H1 (cell line): Measurements from ENCODE around the gene PPP1R3E. TPM values are rescaled to one million over a fixed set of nuclear protein-coding genes. Genes with fewer than 3 reads are reported as not detected.

Experiments
- CTCF ChIA-PET: fragments of 300-600 bp; sonication (Branson Sonifier 250); formaldehyde crosslinking; loops from one replicate; lab custom pipeline; 2021; ENCODE audit not compliant: partially characterized antibody; lab: Charles Lee
- POLR2A ChIA-PET: fragments of 300-600 bp; sonication (Branson Sonifier 250); formaldehyde crosslinking; loops from one replicate; lab custom pipeline; 2021; ENCODE audit warnings: inconsistent platforms; ENCODE audit not compliant: partially characterized antibody; lab: Charles Lee
- DNase-seq, 2 experiments: peaks; one replicate each; pipeline versions ENCODE4 v3.0.0 to v3.0.0-alpha.2; 2010 to 2022; ENCODE audit warnings: low spot score in 2 of 2, low read depth in 1 of 2, mixed read lengths in 1 of 2
- FAIRE-seq: peaks from 2 replicates; lab custom pipeline; 2011; peaks lifted over from hg19 to GRCh38; lab: Jason Lieb, UNC
- H2AFZ ChIP-seq: 2 replicates; pipeline ENCODE4 v1.8.1; 2012; ENCODE audit warnings: low read length, inconsistent platforms
- H2AK5ac ChIP-seq: 2 replicates; pipeline ENCODE4 v1.6.1; 2013; ENCODE audit warnings: low read depth, low read length
- H2BK120ac ChIP-seq: replicated peaks from 2 replicates; pipeline ENCODE3; 2013; ENCODE audit warnings: low read depth, low read length, inconsistent platforms
- H2BK12ac ChIP-seq: 2 replicates; pipeline ENCODE4 v1.6.1; 2013; ENCODE audit warnings: low read depth, low read length
- H2BK15ac ChIP-seq: 2 replicates; pipeline ENCODE4 v1.6.1; 2013; ENCODE audit warnings: low read length
- H2BK20ac ChIP-seq: 2 replicates; pipeline ENCODE4 v1.6.1; 2013; ENCODE audit warnings: low read length
- H2BK5ac ChIP-seq: 2 replicates; pipeline ENCODE4 v1.6.1; 2013; ENCODE audit warnings: low read depth, low read length
- H3K14ac ChIP-seq: 2 replicates; pipeline ENCODE4 v1.6.1; 2013; ENCODE audit warnings: inconsistent platforms; ENCODE audit not compliant: insufficient read length
- H3K18ac ChIP-seq: 2 replicates; pipeline ENCODE4 v1.6.1; 2013; ENCODE audit warnings: low read length; ENCODE audit errors: extremely low read depth
- H3K23ac ChIP-seq: 2 replicates; pipeline ENCODE4 v1.6.1; 2013; ENCODE audit warnings: inconsistent platforms; ENCODE audit not compliant: insufficient read length
- H3K23me2 ChIP-seq: 2 replicates; pipeline ENCODE4 v1.6.1; 2013; ENCODE audit warnings: low read depth, low read length
- H3K27ac ChIP-seq: 2 replicates; pipeline ENCODE4 v1.6.1; 2011; ENCODE audit warnings: low read depth, low read length, inconsistent platforms
- H3K27me3 ChIP-seq, 4 experiments: replicated peaks in 1 of 4; 1 replicate in 1 of 4; 2 replicates in 3 of 4; pipeline versions ENCODE4 v1.6.1 to v1.8.1; 2011 to 2013; ENCODE audit warnings: low read length in 3 of 4, mild to moderate bottlenecking in 3 of 4, inconsistent platforms in 2 of 4, mixed read lengths in 2 of 4, moderate library complexity in 1 of 4; ENCODE audit not compliant: control insufficient read depth in 3 of 4, insufficient read depth in 3 of 4; ENCODE audit errors: extremely low read depth in 1 of 4
- H3K36me3 ChIP-seq, 4 experiments: 2 replicates each; pipeline versions ENCODE4 v1.6.1 to v1.8.1; 2011 to 2013; ENCODE audit warnings: mild to moderate bottlenecking in 4 of 4, low read length in 3 of 4, moderate library complexity in 2 of 4, control low read depth in 1 of 4, inconsistent platforms in 1 of 4; ENCODE audit not compliant: insufficient read depth in 4 of 4, control insufficient read depth in 2 of 4
- H3K4ac ChIP-seq: replicated peaks from 2 replicates; pipeline ENCODE3; 2013; ENCODE audit warnings: low read length, low read depth, mixed read lengths, inconsistent platforms; ENCODE audit not compliant: insufficient read length
- H3K4me1 ChIP-seq, 4 experiments: replicated peaks in 1 of 4; 1 replicate in 1 of 4; 2 replicates in 3 of 4; pipeline versions ENCODE4 v1.6.1 to v1.8.1; 2011 to 2013; ENCODE audit warnings: low read length in 3 of 4, inconsistent platforms in 2 of 4, mixed read lengths in 1 of 4; ENCODE audit not compliant: insufficient read depth in 4 of 4, control insufficient read depth in 3 of 4
- H3K4me2 ChIP-seq, 2 experiments: 2 replicates each; pipeline versions ENCODE4 v1.6.1 to v1.8.1; 2011 to 2013; ENCODE audit warnings: low read depth in 2 of 2, low read length in 2 of 2, control low read depth in 1 of 2, inconsistent platforms in 1 of 2, mild to moderate bottlenecking in 1 of 2; ENCODE audit not compliant: insufficient read depth in 1 of 2
- H3K4me3 ChIP-seq, 4 experiments: fragments of 200-600, 300-600 bp in 1 of 4; sonication (generic), shearing (Covaris generic), sonication (Bioruptor Twin) in 1 of 4; 2 replicates each; pipeline versions ENCODE4 v1.5.1 to v1.8.1; 2011 to 2016; ENCODE audit warnings: low read length in 4 of 4, low read depth in 3 of 4, control low read depth in 2 of 4, inconsistent platforms in 2 of 4, mild to moderate bottlenecking in 2 of 4, mixed read lengths in 1 of 4, moderate library complexity in 1 of 4; ENCODE audit not compliant: insufficient read depth in 2 of 4; ENCODE audit errors: extremely low read depth in 1 of 4
- H3K56ac ChIP-seq: replicated peaks from 2 replicates; pipeline ENCODE3; 2013; ENCODE audit warnings: low read depth, mild to moderate bottlenecking, mixed read lengths, low read length, inconsistent platforms; ENCODE audit not compliant: insufficient read length
- H3K79me1 ChIP-seq: 2 replicates; pipeline ENCODE4 v1.6.1; 2013; ENCODE audit warnings: low read depth, low read length, control low read depth
- H3K79me2 ChIP-seq, 2 experiments: 2 replicates each; pipeline versions ENCODE4 v1.6.1 to v1.8.1; 2012 to 2013; ENCODE audit warnings: low read length in 2 of 2, mild to moderate bottlenecking in 2 of 2, inconsistent platforms in 1 of 2; ENCODE audit not compliant: insufficient read depth in 2 of 2, control insufficient read depth in 1 of 2
- H3K9ac ChIP-seq, 4 experiments: replicated peaks in 1 of 4; 1 replicate in 1 of 4; 2 replicates in 3 of 4; pipeline versions ENCODE4 v1.6.1 to v1.8.1; 2011 to 2013; ENCODE audit warnings: low read depth in 3 of 4, low read length in 3 of 4, control low read depth in 2 of 4, mild to moderate bottlenecking in 2 of 4, moderate library complexity in 2 of 4, inconsistent platforms in 1 of 4; ENCODE audit errors: extremely low read depth in 1 of 4
- H3K9me3 ChIP-seq, 2 experiments: 2 replicates each; pipeline versions ENCODE4 v1.6.1 to v1.8.1; 2012 to 2013; ENCODE audit warnings: mild to moderate bottlenecking in 2 of 2, moderate library complexity in 2 of 2, control low read depth in 1 of 2, inconsistent platforms in 1 of 2, low read depth in 1 of 2, low read length in 1 of 2, mixed read lengths in 1 of 2; ENCODE audit not compliant: insufficient read depth in 2 of 2
- H4K20me1 ChIP-seq, 2 experiments: replicated peaks in 1 of 2; 2 replicates each; pipeline versions ENCODE3 to v1.8.1; 2011 to 2013; ENCODE audit warnings: inconsistent platforms in 2 of 2, low read length in 2 of 2, mild to moderate bottlenecking in 1 of 2; ENCODE audit not compliant: insufficient read depth in 2 of 2, control insufficient read depth in 1 of 2
- H4K5ac ChIP-seq: 2 replicates; pipeline ENCODE4 v1.6.1; 2013; ENCODE audit warnings: low read length, low read depth, mixed read lengths, inconsistent platforms; ENCODE audit not compliant: insufficient read length
- H4K8ac ChIP-seq: 2 replicates; pipeline ENCODE4 v1.8.0; 2013; ENCODE audit warnings: mild to moderate bottlenecking, moderate library complexity, low read length, inconsistent platforms; ENCODE audit not compliant: insufficient read depth; ENCODE audit errors: extremely low read depth
- H4K91ac ChIP-seq: replicated peaks from 2 replicates; pipeline ENCODE3; 2013; ENCODE audit warnings: low read length, mixed read lengths, inconsistent platforms; ENCODE audit not compliant: insufficient read length
- BRCA1 ChIP-seq: IDR thresholded peaks from 2 replicates; pipeline ENCODE4 v1.6.1; 2012; ENCODE audit warnings: low read depth, low read length, improper control_type of control experiment
- CREB1 ChIP-seq: IDR thresholded peaks from 2 replicates; pipeline ENCODE4 v1.6.1; 2012; ENCODE audit warnings: inconsistent platforms
- EP300 ChIP-seq, 2 experiments: IDR thresholded peaks; 1 replicate in 1 of 2; 2 replicates in 1 of 2; pipeline ENCODE4 v1.6.1; 2011 to 2012; ENCODE audit warnings: low read depth in 2 of 2, low read length in 2 of 2, mild to moderate bottlenecking in 2 of 2, borderline replicate concordance in 1 of 2, inconsistent platforms in 1 of 2, moderate library complexity in 1 of 2
- HDAC2 ChIP-seq, 2 experiments: fragments of 300-600 bp in 1 of 2; sonication (generic) in 1 of 2; IDR thresholded peaks; 2 replicates each; pipeline ENCODE4 v1.6.1; 2011 to 2012; ENCODE audit warnings: low read depth in 2 of 2, low read length in 2 of 2, mild to moderate bottlenecking in 2 of 2, moderate library complexity in 2 of 2, borderline replicate concordance in 1 of 2, inconsistent platforms in 1 of 2
- MAX ChIP-seq: IDR thresholded peaks from 2 replicates; pipeline ENCODE4 v1.6.1; 2012; ENCODE audit warnings: inconsistent platforms
- RAD21 ChIP-seq, 2 experiments: IDR thresholded peaks in 1 of 2; conservative IDR thresholded peaks in 1 of 2; 2 replicates each; pipeline ENCODE4 v1.6.1; 2011; ENCODE audit warnings: low read depth in 2 of 2, low read length in 2 of 2, improper control_type of control experiment in 1 of 2, inconsistent platforms in 1 of 2, mild to moderate bottlenecking in 1 of 2, moderate library complexity in 1 of 2
- SP1 ChIP-seq: IDR thresholded peaks from 2 replicates; pipeline ENCODE4 v1.6.1; 2011; ENCODE audit warnings: low read depth, low read length
- TCF12 ChIP-seq: IDR thresholded peaks from 2 replicates; pipeline ENCODE4 v1.6.1; 2011; ENCODE audit warnings: low read depth, mild to moderate bottlenecking, low read length
- WGBS, 2 experiments: shearing (Covaris generic) in 1 of 2; methylation state at CpG; one replicate each; pipeline versions ENCODE4 v1.1.6 to v1.1.7; 2013 to 2015; ENCODE audit warnings: low lambda C conversion rate in 2 of 2, mixed read lengths in 2 of 2, inconsistent platforms in 1 of 2, low coverage in 1 of 2, missing lambda C conversion rate in 1 of 2; ENCODE audit not compliant: insufficient replicate concordance in 2 of 2, insufficient coverage in 1 of 2, insufficient read length in 1 of 2; ENCODE audit errors: extremely low coverage in 1 of 2, missing lambda C conversion rate in 1 of 2; 5-methylcytosine and 5-hydroxymethylcytosine counted together
- polyA plus RNA-seq, 7 experiments: library from polyadenylated mRNA; depleted of rRNA in 3 of 7; stranded (reverse) in 5 of 7; unstranded in 2 of 7; fragments of >200 nt in 5 of 7; fragments of 200-250 nt in 2 of 7; gene quantifications; 1 replicate in 5 of 7; 2 replicates in 1 of 7; 4 replicates in 1 of 7; pipeline versions ENCODE4 v1.2.1 to v1.2.3, GENCODE V29; 2011 to 2013; ENCODE audit warnings: missing spikeins in 2 of 7, mixed read lengths in 2 of 7
- total RNA-seq: library from RNA; stranded (reverse); fragmentation: NEBNext Ultra II Directional; extraction: Animal tissue kit (Norgen Biotek cat#: 25700); gene quantifications from 2 replicates; pipeline ENCODE4 v1.2.1, GENCODE V29; 2021

Gene PPP1R3E
- total and polyA plus RNA-seq, 2 of the 8 experiments (the other 6 are each of a cell fraction or from before 2014, with no cell fraction given) = 4.4 to 4.7 TPM

DNA sequence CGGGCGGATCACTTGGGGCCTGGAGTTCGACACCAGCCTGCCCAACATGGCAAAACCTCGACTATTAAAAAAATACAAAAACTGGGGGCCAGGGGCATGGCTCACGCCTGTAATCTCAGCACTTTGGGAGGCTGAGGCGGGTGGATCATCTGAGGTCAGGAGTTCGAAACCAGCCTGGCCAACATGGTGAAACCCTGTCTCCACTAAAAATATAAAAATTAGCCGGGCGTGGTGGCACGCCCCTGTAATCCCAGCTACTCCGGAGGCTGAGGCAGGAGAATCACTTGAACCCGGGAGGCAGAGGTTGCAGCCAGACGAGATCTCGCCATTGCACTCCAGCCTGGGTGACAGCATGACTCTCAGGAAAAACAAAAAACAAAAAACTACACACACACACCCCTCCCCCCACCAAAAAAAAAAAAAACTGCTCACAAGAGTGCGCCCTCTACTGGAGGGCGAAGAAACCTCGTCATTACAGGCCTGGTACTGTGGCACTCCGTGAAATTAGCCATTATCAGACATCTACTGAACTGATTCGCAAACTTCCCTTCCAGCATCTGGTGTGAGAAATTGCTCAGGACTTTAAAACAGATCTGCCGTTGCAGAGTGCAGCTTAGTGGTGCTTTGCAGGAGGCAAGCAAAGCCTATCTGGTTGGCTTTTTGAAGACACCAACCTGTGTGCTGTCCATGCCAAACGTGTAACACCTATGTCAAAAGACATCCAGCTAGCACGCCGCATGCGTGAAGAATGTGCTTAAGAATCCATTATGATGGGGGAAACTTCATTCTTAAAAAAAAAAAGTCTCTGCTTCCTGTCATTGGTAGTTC lies 7.7 kb downstream of the PPP1R3E start:
- no peak overlapping the region for H3K4ac ChIP-seq
- no peak overlapping the region for H4K8ac ChIP-seq
- H3K79me2 ChIP-seq = no peaks in the 10 kb centered on the region
- H4K91ac ChIP-seq = no peak overlapping the region
- WGBS, 2 experiments = 38% methylated on average over 21 of the region's 24 CpGs; no CpG with 5 or more reads in 1 of the 2 experiments
- no peak overlapping the region for H2BK12ac ChIP-seq
- H3K4me1 ChIP-seq = no peaks in the 10 kb centered on the region; a peak in 3 of 7 replicates
- H2BK120ac ChIP-seq = no peak overlapping the region
- H3K27ac ChIP-seq = no peak overlapping the region
- no peak overlapping the region for H3K23ac ChIP-seq
- H3K9ac ChIP-seq = no peak overlapping the region
- ChIA-PET CTCF (interaction anchor here (0.6 to 7.2 kb wide), 40 partner anchors 8 to 267 kb away, joined by 3 to 42 read pairs (median 4); partner anchors contain the start of genes ACIN1, BCL2L2, C14orf119 and CMTM5), POLR2A (interaction anchor here (0.9 to 1.2 kb wide), 3 partner anchors 12 to 27 kb away, joined by 3 to 4 read pairs (median 3); partner anchors contain the start of genes BCL2L2 and PABPN1)
- H3K4me3 ChIP-seq = no peak overlapping the region
- no peak overlapping the region for H4K5ac ChIP-seq
- no peak overlapping the region for H2AFZ ChIP-seq
- H3K36me3 ChIP-seq = no peaks in the 10 kb centered on the region
- peaks cover 5 to 8% of the 10 kb centered on the region in 2 experiments for H4K20me1 ChIP-seq
- FAIRE-seq (no peak), DNase-seq (peak in 1 of 2 experiments; percentile 56)
- no peaks in the 10 kb centered on the region for H3K79me1 ChIP-seq
- H3K23me2 ChIP-seq = no peaks in the 10 kb centered on the region
- no peak overlapping the region for H2BK15ac ChIP-seq
- H3K4me2 ChIP-seq = no peak overlapping the region
- H3K18ac ChIP-seq = no peak overlapping the region
- no peak overlapping the region for H3K14ac ChIP-seq
- no peak overlapping the region for H2BK5ac ChIP-seq
- no peak overlapping the region for H3K56ac ChIP-seq
- no peaks in the 10 kb centered on the region for H3K9me3 ChIP-seq
- H3K27me3 ChIP-seq = peaks cover 42 to 80% (median 73%) of the 10 kb centered on the region in 4 experiments
- H2AK5ac ChIP-seq = no peak overlapping the region
- H2BK20ac ChIP-seq = no peak overlapping the region
- peak; percentile 65; the same call in 1 of the 2 replicates for TF ChIP-seq CREB1
- 0 out of 2 replicates have a peak, but pooled peaks have one; percentile 32 for TF ChIP-seq TCF12
- TF ChIP-seq RAD21 (IDR thresholded peaks at IDR 0.05 in 1 of 2, conservative IDR thresholded peaks at IDR 0.05 in 1 of 2; ENCODE audit: low read depth in 2 of 2, low read length in 2 of 2) = peak; percentile 32 to 55; a peak in 2 of 4 replicates
- TF ChIP-seq SP1 = peak; percentile 58; the same call in 1 of the 2 replicates
- no peak for TF ChIP-seq BRCA1
- no peak for TF ChIP-seq MAX
- TF ChIP-seq EP300 (IDR thresholded peaks at IDR 0.05; ENCODE audit: borderline replicate concordance in 1 of 2, low read depth in 2 of 2, low read length in 2 of 2) = 0 out of 3 replicates have a peak, but pooled peaks of 1 of the 2 experiments have one; percentile 12
- TF ChIP-seq HDAC2 (IDR thresholded peaks at IDR 0.05; ENCODE audit: borderline replicate concordance in 1 of 2, low read depth in 2 of 2, low read length in 2 of 2) = 0 out of 4 replicates have a peak, but pooled peaks of 1 of the 2 experiments have one; percentile 36
